Ammon's horn (tissue), 1 donor: ENCODE measurements around the gene OR52E6.

Experiments used
- DNase-seq: peaks from one replicate; pipeline ENCODE4 v3.0.0-alpha.2; 2016; ENCODE audit warnings: low spot score

Gene OR52E6

DNA sequence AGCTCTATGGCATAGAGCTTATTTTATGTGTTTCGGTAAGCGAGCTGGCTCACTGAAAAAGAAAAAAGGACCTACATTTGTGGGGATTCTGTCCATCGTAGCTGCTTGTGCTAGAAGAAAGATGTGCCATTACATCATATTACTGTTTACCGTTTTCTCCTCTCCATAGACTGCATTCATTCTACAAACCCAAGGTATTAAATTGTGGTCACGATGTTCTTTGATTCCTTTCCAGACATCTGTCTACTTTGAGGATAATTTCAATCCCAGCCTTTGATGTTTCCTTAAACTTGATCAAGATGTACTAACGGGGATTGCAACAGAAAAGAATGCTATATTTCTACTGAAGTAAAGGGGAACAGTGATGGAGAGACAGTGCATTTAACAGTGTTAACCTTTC, 45.2 kb downstream of the OR52E6 start:
- no peak for DNase-seq

DNA sequence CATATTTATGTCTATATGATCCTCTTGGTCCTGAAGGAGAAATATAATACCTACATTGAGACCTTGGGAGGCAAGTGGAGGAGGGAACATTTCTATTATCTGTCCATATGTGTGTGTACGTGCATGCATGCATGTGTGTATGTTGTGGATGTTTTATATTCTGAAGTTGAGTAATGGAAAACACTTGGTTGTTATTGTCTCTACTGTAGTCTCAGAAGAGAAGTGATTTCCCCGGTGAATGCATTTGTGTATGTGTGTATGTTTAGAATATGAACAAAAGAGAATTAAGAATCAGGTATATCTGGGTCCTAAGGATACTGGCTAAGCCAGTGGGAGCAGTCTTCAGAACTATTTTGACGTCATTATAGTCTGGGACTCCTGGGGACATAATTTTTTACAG, 50.5 kb downstream of the OR52E6 start, which contains the start of gene OR52N1:
OR52N1 (minus strand) TSS at position 101 of the 400 bp plus-strand sequence. CDS start 2,449 bp downstream, outside the sequence.
- DNase-seq: no peak
